GM21381 (cell line): ENCODE measurements around the gene LENG9.

Source experiments
- ATAC-seq: cut with Tn5 transposase; IDR thresholded peaks from one replicate; pipeline ENCODE4 v1.9.1; 2021; ENCODE audit warnings: mild to moderate bottlenecking, moderate library complexity; ENCODE audit not compliant: unreplicated experiment

LENG9 gene

DNA sequence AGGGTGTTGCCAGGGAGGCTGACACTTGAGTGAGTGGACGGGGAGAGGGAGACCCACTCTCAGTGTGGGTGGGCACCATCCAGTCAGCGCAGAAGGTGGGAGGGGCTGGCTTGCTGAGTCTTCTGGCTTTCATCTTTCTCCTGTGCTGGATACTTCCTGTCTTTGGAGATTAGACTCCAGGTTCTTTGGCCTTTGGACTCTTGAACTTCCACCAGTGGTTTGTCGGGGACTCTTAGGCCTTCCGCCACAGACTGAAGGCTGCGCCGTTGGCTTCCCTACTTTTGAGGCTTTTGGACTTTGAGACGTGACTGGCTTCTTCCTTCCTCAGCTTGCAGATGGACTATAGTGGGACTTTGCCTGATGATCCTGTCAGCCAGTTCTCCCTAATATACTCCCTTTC, 18.8 kb downstream of the LENG9 start:
- no peak for ATAC-seq

DNA sequence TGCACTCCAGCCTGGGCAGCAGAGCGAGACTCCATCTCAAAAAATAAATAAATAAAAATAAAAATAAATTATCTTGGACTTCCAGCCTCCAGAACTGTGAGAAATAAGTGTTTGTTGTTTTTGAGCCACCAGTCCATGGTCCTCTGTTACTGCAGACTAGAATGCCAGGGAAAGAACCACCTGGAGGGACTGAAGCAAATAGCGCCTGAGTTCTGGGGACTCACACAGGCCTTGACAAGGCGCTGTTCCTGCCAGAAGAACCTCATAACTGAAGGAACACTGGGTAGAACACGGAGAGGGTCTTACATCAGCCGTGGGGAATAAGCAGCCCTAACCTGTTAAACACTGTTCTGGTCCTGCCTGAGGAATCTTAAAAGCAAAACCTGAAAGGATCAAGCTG, 22.9 kb downstream of the LENG9 start:
- no peak for ATAC-seq

DNA sequence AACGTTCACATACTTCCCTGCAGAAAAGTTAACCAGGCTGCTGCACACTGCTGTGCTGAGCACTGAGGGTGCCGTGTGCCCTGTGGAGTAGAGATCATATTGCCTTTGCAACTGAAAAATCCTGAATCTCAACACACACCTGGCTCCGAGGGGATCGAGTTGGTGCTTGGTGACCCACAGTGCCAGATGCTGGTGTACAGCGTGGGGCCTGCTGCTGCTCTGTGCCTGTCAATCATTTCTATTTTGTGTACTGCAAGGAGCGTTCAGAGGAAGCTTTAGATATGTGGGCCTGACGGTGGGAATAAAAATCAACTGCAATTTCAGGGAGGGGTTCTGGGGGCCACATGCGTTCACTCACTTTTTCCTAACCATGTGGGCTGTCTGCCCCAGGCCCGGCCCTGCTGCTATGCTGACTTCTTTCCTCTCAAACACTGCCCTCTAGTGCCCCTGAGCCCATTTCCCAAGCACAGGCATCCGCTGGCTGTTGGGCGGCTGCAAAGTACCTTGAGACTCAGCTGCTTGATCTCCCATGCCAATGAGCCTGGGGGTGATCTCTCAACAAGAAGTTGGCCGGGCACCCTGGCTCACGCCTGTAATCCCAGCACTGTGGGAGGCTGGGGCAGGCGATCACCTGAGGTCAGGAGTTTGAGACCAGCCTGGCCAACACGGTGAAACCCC, 24.3 kb downstream of the LENG9 start:
- ATAC-seq = no peak

DNA sequence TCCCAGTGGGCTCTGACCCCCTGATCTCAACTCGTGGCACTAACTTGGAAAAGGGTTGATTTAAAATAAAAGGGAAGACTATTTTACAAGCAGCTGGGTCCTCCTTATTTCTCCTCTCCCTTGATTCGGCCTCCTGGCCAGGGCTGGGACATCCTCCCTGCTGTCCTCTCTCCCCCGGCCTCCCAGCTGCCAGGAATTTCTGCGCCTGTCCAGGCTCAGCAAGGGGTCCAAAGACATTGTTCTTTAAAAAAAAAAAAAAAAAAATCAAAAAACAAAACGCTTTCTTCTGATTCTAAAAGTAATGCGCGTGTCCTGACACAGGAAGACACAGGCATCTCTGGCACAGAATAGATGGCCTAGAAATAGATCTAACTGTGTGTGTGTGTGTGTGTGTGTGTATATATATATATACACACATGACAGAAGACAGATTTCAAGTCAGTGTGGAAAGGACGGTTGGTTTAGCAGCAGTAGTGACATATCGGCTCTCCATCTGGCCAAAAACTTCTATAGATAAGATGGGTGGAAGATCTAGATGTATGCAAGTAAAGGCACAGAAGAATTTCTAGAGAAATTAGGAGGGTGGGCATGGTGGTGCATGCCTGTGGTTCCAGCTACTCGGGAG, 26.8 kb downstream of the LENG9 start:
- no peak for ATAC-seq

DNA sequence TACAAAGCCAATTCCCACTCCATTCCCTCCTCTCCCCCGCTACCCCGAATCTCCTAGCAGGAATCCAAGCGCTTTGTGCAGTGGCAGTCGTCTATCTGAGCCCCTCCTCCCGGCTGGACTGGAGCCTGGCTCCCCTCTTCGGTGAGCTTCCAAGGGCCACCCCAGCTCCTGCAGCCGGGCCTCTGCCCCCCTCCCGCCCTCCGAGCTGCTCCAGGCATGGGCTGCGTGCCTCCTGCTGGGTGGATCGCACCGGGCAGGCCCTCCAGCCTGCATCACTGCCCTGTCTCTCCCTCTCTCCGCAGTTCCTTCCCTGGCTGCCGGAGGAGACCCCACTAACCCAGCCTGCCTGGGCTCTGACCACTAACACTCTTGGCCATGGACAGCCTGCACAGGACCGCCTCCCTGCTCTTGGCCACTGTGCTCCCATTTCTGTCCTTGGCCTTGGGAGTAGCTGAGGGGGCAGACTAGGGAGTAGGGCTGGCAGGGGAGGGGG, 27.5 kb downstream of the LENG9 start:
- ATAC-seq = no peak

DNA sequence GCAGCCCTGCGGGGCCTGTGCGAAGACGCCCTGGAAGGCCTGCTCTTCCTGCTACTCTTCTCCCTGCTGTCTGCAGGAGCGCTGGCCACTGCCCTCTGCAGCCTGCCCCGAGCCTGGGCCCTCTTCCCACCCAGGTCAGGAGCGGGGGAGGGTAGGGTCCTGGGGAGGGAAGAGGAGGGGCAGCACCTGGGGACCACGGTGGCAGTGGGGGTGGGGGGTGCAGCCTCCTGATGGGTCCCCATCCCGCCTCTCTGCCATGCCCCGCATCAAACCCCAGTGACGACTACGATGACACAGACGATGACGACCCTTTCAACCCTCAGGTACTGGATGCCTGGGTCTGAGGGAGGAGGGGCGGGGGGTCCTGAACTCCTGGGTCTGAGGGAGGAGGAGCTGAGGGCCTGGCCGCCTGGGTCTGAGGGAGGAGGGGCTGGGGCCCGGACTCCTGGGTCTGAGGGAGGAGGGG, 28.0 kb downstream of the LENG9 start:
- ATAC-seq = no peak

DNA sequence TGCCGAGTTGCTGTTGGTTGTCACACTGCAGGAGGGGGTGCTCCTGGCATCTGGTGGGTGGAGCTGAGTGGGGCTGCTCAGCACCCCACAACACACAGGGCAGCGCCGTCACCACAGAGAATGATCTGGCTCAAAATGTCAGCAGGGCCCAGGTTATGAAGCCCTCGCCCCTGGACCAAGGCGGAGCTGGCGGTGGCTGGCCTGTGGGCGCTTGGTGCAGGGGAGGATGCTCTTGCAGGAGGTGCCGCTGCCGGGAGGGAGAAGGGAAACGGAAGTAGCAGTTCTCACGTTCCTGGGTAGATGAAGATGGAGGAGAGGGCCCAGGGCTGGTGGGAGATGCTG, 28.7 kb downstream of the LENG9 start:
- no peak for ATAC-seq

DNA sequence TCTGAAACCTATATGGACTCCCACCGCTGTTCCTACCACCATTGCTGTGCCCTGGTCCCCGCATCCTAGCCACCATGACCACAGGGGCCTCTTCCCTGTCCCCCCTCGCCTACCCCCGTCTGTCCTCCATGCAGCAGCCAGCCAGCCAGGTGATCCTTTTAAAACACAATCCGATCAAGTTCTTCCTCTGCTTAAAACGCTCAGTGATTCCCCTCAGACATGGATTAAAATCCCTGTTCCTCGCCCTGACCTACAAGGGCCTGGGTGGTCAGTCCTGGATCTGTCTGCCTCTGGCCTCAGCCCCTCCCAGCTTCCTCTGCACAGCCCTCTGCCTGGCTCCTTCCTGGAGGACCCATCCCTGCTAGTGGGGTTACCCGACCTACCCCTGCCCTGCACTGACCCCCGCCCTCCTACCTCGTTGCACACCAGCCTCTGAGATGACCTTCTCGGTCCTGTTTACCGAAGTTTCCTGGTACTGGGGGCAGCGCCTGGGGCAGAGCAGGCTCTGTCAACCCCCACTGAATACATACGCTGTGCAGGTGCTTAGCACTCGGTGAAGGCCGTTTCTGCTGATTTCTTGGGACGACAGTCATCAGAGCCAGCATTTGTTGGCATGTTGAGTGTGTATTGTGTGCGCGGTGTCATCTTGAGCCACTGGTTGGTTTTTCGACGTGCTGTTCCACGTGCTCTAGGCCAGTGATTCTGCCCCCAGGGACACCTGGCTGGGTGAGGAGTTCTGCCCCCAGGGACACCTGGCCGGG, 29.3 kb downstream of the LENG9 start:
- no peak for ATAC-seq

DNA sequence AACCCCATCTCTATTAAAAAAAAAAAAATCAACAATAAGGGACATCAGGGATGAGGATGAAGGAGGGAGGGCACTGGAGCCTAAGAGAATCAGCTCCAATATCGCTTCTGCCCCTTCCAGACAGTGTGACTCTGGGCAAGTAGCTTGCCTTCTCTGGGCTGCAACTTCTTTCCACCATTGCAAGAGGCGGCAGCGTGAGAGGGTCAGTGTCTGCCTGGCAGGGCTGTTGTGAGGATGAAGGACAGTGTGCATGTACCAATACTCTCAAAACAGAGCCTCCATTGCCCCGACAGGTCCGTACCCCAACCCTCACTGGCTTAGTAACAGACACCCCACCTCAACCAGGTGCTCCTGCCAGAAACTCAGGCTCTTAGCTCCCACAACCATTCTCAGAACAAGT, 29.9 kb downstream of the LENG9 start:
- ATAC-seq = no peak

DNA sequence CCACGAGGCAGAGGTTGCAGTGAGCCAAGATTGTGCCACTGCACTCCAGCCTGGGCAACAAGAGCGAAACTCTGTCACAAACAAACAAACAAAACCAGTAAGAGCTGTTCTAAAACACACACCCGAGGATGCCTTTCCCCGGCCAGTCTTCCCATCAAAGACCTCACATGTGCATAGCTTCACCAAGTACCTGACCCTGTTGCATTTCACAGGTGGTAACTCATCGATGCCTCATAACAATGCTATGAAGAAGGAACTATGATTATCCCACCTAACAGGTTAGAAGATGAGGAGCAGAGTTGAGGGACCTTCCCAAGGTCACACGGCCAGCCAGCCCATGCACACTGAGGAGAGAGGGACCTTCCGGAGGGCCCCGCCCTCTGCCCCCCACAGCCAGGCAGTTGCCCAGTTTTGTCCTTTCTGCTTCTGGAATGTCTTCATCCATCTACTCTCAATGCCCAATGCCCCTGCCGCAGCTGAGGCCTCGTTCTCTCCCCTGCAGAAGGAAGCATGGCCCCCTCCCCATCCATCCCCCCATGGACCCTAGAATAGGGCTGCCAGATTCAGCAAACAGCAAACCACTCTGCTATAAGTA, 31.3 kb downstream of the LENG9 start:
- no peak for ATAC-seq

DNA sequence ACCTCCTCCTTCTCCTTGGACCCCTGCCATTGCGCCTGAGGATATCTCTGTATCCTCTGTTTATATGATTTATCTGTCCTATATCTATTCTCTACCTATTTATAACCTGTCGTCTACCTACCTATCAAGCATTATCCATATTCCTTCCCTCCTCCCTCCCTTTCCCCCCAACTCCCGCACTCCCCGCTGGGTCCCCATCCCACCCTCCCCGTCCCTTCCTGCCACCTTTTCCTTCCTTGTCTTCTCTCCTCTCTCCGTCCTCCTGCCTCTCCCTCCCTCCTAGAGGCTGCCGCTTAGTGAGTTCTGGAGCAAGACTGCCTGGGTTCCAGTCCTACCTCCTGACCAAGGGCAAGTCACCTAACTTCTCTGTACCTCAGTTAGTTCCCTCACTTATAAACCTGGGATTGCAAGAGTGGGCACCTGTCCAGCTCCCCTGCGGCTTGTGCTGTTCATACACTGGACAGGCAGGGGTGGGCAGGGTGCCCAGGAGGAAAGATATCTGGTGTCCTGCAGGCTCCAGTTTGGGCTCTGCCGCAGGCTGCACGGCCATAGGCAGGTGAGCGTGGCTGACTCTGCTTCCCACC, 32.2 kb downstream of the LENG9 start:
- ATAC-seq = no peak

DNA sequence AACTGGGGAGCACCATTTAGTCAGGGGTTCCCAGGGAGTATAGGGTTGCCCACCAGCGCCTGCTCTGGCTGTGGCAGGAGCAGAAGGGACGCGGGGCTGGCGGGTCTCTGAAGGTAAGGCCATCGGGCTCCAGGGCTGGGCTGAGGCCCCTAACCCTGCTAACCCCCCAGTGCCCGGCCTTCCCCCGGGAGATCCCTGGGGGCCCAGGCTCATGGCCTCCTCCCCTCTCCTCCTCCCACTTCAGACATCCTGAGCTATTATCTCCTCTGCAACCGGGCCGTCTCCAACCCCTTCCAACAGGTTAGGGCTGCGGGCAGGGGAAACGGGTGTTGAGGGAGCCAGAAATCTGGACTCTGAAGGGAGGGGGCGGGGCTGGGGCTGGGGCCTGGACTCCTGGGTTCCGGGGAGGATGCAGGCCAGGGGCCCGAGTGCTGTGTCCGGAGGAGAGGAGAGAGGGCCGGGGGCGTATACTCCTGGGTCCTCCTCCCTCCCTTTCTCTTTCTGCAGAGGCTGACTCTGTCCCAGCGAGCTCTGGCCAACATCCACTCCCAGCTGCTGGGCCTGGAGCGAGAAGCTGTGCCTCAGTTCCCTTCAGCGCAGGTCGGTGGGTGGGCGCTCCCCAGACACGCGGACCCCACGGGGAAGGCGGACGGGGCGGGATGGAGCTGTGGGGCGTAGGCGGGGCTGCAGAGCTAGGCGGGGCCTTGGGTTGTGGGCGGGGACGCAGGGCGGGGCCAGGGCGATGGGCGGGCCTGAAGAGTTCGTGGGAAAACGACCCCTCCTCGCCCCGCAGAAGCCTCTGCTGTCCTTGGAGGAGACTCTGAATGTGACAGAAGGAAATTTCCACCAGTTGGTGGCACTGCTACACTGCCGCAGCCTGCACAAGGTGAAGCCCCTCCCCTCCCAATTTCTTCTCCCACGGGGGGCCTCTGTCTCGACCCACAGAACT, 33.0 kb downstream of the LENG9 start:
- ATAC-seq = no peak

DNA sequence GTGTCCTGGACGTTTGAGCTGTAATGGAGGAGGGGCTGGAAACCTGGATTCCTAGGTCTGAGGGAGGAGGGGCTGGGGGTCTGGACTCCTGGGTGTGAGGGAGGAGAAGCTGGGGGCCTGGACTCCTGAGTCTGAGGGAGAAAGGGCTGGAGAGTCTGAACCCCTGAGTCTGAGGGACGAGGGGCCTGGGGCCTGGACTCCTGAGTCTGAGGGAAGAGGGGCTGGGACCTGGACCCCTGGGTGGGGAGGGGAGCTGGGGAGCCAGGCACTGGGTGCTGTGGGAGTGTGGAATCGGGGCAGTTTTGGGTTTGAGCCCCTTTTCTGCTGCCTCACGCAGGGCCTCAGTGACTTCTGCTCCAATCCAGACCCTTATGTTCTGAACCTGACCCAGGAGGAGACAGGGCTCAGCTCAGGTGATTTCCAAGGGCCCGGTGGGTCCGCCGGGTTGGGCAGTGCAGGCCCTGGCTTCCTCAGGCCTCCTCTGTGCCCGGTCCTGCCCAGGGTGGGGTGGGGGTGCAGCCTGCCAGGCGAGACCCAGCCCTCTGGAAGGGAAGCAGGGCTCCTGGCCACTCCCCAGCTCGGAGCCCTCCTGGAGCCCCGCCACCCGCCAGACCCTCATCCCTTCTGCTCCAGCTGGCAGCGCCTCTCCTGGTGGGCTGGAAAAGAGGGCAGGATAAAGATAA, 33.9 kb downstream of the LENG9 start:
- no peak for ATAC-seq

DNA sequence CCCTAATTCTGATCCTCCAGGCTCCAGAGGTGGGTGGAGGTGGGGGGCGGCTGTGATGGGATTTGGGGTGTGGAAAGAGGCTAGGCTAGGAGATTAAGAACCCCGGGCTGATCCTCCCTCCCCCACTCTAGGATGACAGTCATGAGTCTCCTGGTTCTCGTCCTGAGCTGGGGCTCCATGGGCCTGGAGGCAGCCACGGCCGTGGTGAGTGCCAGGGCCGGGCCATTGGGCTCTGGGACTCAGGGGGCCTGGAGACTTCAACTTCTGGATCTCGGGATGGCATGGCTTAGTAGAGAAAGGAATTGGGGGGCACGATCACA, 34.4 kb downstream of the LENG9 start:
- no peak for ATAC-seq

DNA sequence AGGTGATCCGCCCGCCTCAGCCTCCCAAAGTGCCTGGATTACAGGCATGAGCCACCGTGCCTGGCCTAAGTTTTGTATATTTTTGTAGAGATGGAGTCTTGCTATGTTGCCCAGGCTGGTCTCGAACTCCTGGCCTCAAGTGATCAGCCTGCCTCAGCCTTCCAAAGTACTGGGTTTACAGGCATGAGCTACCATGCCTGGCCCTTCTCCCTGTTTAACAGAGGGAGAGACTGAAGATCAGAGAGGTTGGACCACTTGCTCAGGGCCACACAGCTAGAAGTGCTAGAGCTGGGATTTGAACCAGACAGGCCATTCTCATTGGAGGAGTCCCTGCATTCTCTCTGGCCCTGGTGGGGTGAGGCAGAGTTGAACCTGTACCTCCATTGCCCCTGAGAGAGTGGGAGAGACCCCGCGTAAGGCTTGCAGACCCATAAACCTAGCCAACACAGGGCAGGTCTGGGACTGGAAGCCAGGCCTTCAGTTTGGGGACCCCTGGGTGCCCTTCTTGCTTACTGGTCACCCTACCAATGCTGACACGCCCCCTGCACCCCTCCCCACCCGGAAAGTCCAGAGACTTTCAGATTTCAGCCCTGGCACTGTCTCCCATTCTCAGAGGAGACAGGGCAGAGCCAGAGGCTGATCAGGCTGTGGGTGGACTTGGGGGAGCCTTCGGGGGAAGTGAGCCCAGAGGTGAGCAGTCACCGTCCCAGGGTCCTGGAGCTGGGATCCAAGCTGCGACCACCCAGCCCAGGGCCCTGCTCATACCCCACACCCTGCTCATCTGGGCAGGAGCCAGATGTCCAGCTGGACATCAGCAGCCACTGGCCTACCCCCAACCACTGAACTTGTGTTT, 35.0 kb downstream of the LENG9 start:
- ATAC-seq = no peak

DNA sequence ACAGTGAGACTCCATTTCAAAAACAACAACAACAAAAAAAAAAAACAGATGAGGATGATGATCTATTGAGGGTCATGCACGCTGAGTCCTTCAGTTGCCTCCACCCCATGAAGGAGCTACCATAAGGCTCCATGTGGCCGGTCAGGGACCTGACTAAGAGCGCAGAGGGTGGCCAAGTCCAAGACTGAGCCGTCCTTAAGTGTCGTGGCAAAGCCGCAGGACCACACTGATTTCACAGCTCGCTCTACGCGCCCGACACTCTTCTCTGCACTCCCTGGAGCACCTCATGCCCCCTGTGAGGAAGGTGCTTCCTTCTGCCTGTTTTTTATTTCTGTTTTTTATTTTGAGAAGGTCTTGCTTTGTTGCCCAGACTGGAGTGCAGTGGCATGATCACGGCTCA, 36.0 kb downstream of the LENG9 start:
- ATAC-seq = no peak

DNA sequence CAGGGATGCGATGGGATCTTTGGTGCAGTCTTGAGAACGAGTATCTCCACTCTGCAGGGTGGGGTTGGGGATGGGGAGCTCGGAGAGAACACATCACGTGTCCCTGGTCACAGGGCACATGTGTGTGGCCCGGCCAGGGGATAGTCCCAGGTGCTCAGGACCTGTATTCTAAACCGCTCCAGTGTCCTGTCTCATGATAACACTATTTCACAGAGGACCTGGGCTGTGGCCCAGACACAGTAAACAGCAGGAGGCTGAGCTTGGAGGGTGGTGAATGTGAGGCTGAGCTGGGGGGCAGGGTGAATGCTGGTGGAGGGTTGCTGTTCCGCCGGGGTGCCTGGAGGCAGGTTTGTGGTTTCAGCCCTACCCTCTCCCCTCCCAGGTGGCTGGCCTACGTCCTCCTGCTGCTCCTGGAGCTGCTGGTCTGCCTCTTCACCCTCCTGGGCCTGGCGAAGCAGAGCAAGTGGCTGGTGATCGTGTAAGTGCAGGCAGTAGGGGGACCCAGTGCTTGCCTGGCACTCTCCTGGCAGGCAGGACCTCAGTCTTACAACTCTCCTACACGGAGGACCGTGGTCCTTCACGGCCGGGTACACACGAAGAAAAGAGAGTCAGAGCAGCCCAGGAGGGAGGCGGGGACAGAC, 37.2 kb downstream of the LENG9 start:
- no peak for ATAC-seq

DNA sequence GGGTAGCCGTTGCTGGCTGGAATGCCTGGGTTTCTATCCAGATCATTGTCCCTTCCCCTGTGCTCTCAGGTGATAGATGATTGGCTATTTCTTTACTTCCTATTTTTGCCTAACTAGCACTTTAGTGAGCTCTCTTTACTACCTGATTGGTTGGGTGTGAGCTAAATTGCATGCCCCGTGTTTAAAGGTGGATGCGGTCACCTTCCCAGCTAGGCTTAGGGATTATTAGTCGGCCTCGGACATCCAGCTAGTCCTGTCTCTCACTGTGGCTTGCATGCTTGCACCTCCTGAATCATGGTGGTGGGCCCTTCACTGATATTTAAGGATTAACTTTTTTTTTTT, 38.2 kb downstream of the LENG9 start:
- no peak for ATAC-seq
